ENCODE results near the gene RNF152. TPM values are rescaled to one million over a fixed set of nuclear protein-coding genes. Genes with fewer than 3 reads are reported as not detected.
A peak's percentile ranks its signal among the peaks of the same experiment; 100 is the strongest.

Gene RNF152
- total RNA-seq, 1 donor from 2014 or later, result 13.4 TPM

GRCh38 chr18:61900504-61901281 is 7.9 kb upstream of the RNF152 start:
- no peak overlapping the region for H3K4me3 ChIP-seq
- intact Hi-C loops (cut with DNase I), result loop anchor here (10.0 kb wide), 1 partner anchor 326 kb away; no protein-coding TSS in a partner anchor

DNA sequence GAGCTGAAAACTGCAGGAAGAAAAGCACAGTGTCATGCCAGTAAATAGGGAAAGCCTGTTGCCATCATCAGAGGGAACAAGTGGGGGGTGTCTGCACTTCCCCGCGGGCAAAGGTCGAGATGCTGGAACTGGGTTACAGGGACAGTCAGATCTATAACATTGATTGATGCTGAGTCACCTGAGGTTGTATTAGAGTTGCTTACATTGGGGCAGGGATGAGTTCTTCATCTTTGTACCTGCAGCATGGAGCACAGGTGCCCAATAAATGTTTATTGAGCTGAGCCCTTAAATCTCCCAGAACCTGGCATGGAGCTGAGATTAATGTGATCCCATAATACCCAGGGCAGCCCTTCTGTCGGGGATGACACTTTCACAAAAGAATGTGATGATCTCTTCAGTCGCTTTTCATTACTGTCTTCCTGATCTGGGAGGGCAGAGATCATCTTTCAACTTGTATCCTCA is 5.9 kb upstream of the RNF152 start:
- intact Hi-C loops (cut with DNase I), result loop anchor here (10.0 kb wide), 1 partner anchor 264 kb away; no protein-coding TSS in a partner anchor
- no peak for DNase-seq
- TF ChIP-seq, protein P1, sequence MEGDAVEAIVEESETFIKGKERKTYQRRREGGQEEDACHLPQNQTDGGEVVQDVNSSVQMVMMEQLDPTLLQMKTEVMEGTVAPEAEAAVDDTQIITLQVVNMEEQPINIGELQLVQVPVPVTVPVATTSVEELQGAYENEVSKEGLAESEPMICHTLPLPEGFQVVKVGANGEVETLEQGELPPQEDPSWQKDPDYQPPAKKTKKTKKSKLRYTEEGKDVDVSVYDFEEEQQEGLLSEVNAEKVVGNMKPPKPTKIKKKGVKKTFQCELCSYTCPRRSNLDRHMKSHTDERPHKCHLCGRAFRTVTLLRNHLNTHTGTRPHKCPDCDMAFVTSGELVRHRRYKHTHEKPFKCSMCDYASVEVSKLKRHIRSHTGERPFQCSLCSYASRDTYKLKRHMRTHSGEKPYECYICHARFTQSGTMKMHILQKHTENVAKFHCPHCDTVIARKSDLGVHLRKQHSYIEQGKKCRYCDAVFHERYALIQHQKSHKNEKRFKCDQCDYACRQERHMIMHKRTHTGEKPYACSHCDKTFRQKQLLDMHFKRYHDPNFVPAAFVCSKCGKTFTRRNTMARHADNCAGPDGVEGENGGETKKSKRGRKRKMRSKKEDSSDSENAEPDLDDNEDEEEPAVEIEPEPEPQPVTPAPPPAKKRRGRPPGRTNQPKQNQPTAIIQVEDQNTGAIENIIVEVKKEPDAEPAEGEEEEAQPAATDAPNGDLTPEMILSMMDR (IDR thresholded peaks at IDR 0.05), result no peak
- no peak overlapping the region for H3K27ac ChIP-seq
- no peak for ATAC-seq
- peaks cover 11% of the 10 kb centered on the region for H3K27me3 ChIP-seq (ENCODE audit: low read depth)
- no peak overlapping the region for H3K4me3 ChIP-seq
- peaks cover 7% of the 10 kb centered on the region for H3K4me1 ChIP-seq
- no peaks in the 10 kb centered on the region for H3K9me3 ChIP-seq
- no peaks in the 10 kb centered on the region for H3K36me3 ChIP-seq

More at GRCh38 chr18:61900504-61901281, 7.9 kb upstream of the RNF152 start:
- H3K36me3 ChIP-seq, result no peaks in the 10 kb centered on the region
- DNase-seq (no peak), ATAC-seq (no peak)
- no peak overlapping the region for H3K27ac ChIP-seq
- TF ChIP-seq, protein P1 (IDR thresholded peaks at IDR 0.05), result no peak
- no peaks in the 10 kb centered on the region for H3K9me3 ChIP-seq
- peaks cover 5% of the 10 kb centered on the region for H3K27me3 ChIP-seq (ENCODE audit: low read depth)
- no peaks in the 10 kb centered on the region for H3K4me1 ChIP-seq

DNA sequence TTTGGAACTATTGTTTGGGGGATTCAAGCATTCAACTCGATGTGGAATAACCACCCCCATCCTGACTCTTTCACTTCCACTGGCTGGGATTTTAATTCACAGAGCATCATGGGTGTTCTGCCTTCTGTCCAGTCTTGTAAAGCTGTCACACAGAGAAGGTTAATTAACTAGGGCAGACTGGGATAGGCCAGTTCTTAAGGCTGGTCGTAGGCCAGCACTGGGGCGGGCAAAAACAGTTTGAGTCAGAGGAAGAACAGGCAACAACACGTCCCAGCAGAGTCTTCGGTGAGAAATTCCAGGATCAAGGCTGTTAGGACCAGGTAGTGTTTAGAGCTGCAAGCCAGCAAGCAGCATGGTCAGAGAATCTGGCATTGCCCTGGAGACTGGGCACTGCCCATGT is 4.0 kb upstream of the RNF152 start:
- TF ChIP-seq, protein P1 (IDR thresholded peaks at IDR 0.05), result no peak
- intact Hi-C loops (cut with DNase I), result loop anchor here (10.0 kb wide), 1 partner anchor 262 kb away; no protein-coding TSS in a partner anchor
- peaks cover 18% of the 10 kb centered on the region for H3K4me1 ChIP-seq
- H3K27me3 ChIP-seq (ENCODE audit: low read depth), result peaks cover 11% of the 10 kb centered on the region
- DNase-seq (no peak), ATAC-seq (no peak)
- no peaks in the 10 kb centered on the region for H3K9me3 ChIP-seq
- H3K27ac ChIP-seq, result no peak overlapping the region
- no peaks in the 10 kb centered on the region for H3K36me3 ChIP-seq
- no peak overlapping the region for H3K4me3 ChIP-seq

- Histone ChIP-seq H3K4me1 (peaks cover 18% of the 10 kb centered on the region), H3K4me3 (no peak overlapping the region), H3K36me3 (no peaks in the 10 kb centered on the region), H3K27ac (no peak overlapping the region), H3K27me3 (ENCODE audit: low read depth) (peaks cover 11% of the 10 kb centered on the region), H3K9me3 (no peaks in the 10 kb centered on the region)
- DNase-seq (no peak), ATAC-seq (no peak)
- TF ChIP-seq, protein P1 (IDR thresholded peaks at IDR 0.05), result no peak
- intact Hi-C loops (cut with DNase I), result loop anchor here (10.0 kb wide), 1 partner anchor 261 kb away; no protein-coding TSS in a partner anchor
These were observed 3.3 kb upstream of the RNF152 start for GRCh38 chr18:61896118-61896517.

GRCh38 chr18:61894751-61895524 is 2.1 kb upstream of the RNF152 start:
- no peak for DNase-seq
- no peak for ATAC-seq
- intact Hi-C loops (cut with DNase I), result loop anchor here (10.0 kb wide), 1 partner anchor 260 kb away; no protein-coding TSS in a partner anchor
- H3K27ac ChIP-seq, result peak overlapping the region; percentile 78
- peaks cover 18% of the 10 kb centered on the region for H3K4me1 ChIP-seq
- no peaks in the 10 kb centered on the region for H3K36me3 ChIP-seq
- peak overlapping the region; percentile 74 for H3K4me3 ChIP-seq
- H3K9me3 ChIP-seq, result no peaks in the 10 kb centered on the region
- TF ChIP-seq, protein P1 (IDR thresholded peaks at IDR 0.05), result no peak
- H3K27me3 ChIP-seq (ENCODE audit: low read depth), result peaks cover 11% of the 10 kb centered on the region

Data from lower lobe of right lung (tissue), 2 donors.